Suprapubic skin (tissue), 4 donors: Measurements from ENCODE around the gene PROSER2. TPM values are rescaled to one million over a fixed set of nuclear protein-coding genes. Genes with fewer than 3 reads are reported as not detected.
A peak's percentile ranks its signal among the peaks of the same experiment; 100 is the strongest.

ENCODE experiments used
- DNase-seq, 2 donors: peaks; one replicate each; pipeline ENCODE4 v3.0.0-alpha.2; 2019; ENCODE audit warnings: low spot score in 2 of 2
- H3K27ac ChIP-seq: fragments of 200-600 bp; sonication (generic); one replicate; pipeline ENCODE4 v1.5.1; 2019
- H3K27me3 ChIP-seq: fragments of 200-600 bp; sonication (generic); one replicate; pipeline ENCODE4 v1.5.1; 2019
- H3K36me3 ChIP-seq: fragments of 200-600 bp; sonication (generic); one replicate; pipeline ENCODE4 v1.5.1; 2019
- H3K4me1 ChIP-seq: fragments of 200-600 bp; sonication (generic); one replicate; pipeline ENCODE4 v1.5.1; 2019
- H3K4me3 ChIP-seq: fragments of 200-600 bp; sonication (generic); one replicate; pipeline ENCODE4 v1.5.1; 2019; ENCODE audit warnings: mild to moderate bottlenecking
- H3K9me3 ChIP-seq: fragments of 200-600 bp; sonication (generic); one replicate; pipeline ENCODE4 v1.5.1; 2019
- CTCF ChIP-seq, 2 donors: fragments of 200-600 bp in 1 of 2; fragments of 450-650 bp in 1 of 2; sonication (generic) in 1 of 2; IDR thresholded peaks; one replicate each; pipeline ENCODE4 v1.5.1; 2016 to 2019; ENCODE audit warnings: antibody characterized with exemption in 2 of 2, mild to moderate bottlenecking in 1 of 2, moderate library complexity in 1 of 2
- EP300 ChIP-seq: sonication (generic); formaldehyde crosslinking; IDR thresholded peaks from one replicate; pipeline ENCODE4 v1.6.1; 2017; ENCODE audit warnings: antibody characterized with exemption
- POLR2A ChIP-seq, 2 donors: fragments of 450-650 bp; IDR thresholded peaks; one replicate each; pipeline ENCODE4 v1.6.1; 2017; ENCODE audit warnings: antibody characterized with exemption in 2 of 2, mild to moderate bottlenecking in 2 of 2, moderate library complexity in 2 of 2
- POLR2AphosphoS5 ChIP-seq, 3 donors: sonication (generic); formaldehyde crosslinking; IDR thresholded peaks; one replicate each; pipeline ENCODE4 v1.6.1; 2017; ENCODE audit warnings: antibody characterized with exemption in 3 of 3
- WGBS: methylation state at CpG from one replicate; pipeline ENCODE4 v1.1.5; 2018; 5-methylcytosine and 5-hydroxymethylcytosine counted together
- total RNA-seq, 4 donors: library from RNA; depleted of rRNA; stranded (reverse); fragments of >200 nt; gene quantifications; one replicate each; pipeline ENCODE4 v1.1.0, GENCODE V29; 2016

The PROSER2 gene
- total RNA-seq, 4 donors from 2014 or later = 5.6 to 8.5 (median 6.3) TPM

GRCh38 chr10:11797847-11798633 lies 25.1 kb upstream of the PROSER2 start:
- no peak for TF ChIP-seq POLR2A (IDR thresholded peaks at IDR 0.05)
- no peak for TF ChIP-seq CTCF (IDR thresholded peaks at IDR 0.05)
- TF ChIP-seq POLR2AphosphoS5 (IDR thresholded peaks at IDR 0.05) = no peak
- TF ChIP-seq EP300 = no peak
- Histone ChIP-seq H3K4me3 (no peak overlapping the region), H3K9me3 (no peaks in the 10 kb centered on the region), H3K36me3 (no peaks in the 10 kb centered on the region), H3K4me1 (no peaks in the 10 kb centered on the region), H3K27me3 (no peaks in the 10 kb centered on the region), H3K27ac (no peak overlapping the region)
- no peak for DNase-seq
- 91% methylated on average over 12 of the region's 12 CpGs for WGBS

GRCh38 chr10:11798845-11799735 lies 24.1 kb upstream of the PROSER2 start:
- no peaks in the 10 kb centered on the region for H3K36me3 ChIP-seq
- H3K9me3 ChIP-seq = no peaks in the 10 kb centered on the region
- 63% methylated on average over 16 of the region's 18 CpGs for WGBS
- no peak overlapping the region for H3K4me3 ChIP-seq
- DNase-seq = no peak
- no peak for TF ChIP-seq EP300
- TF ChIP-seq POLR2A (IDR thresholded peaks at IDR 0.05) = no peak
- no peak for TF ChIP-seq CTCF (IDR thresholded peaks at IDR 0.05)
- TF ChIP-seq POLR2AphosphoS5 (IDR thresholded peaks at IDR 0.05) = no peak
- H3K27ac ChIP-seq = no peak overlapping the region
- no peaks in the 10 kb centered on the region for H3K27me3 ChIP-seq
- H3K4me1 ChIP-seq = no peaks in the 10 kb centered on the region

- WGBS = 83% methylated on average over 9 of the region's 9 CpGs
- peak in 1 of 2 donors; percentile 13 for DNase-seq
- Histone ChIP-seq H3K36me3 (no peaks in the 10 kb centered on the region), H3K4me1 (no peaks in the 10 kb centered on the region), H3K9me3 (no peaks in the 10 kb centered on the region), H3K4me3 (no peak overlapping the region), H3K27me3 (peaks cover 3% of the 10 kb centered on the region), H3K27ac (no peak overlapping the region)
- TF ChIP-seq POLR2A (IDR thresholded peaks at IDR 0.05) (no peak), EP300 (no peak), CTCF (IDR thresholded peaks at IDR 0.05) (no peak), POLR2AphosphoS5 (IDR thresholded peaks at IDR 0.05) (no peak)
Measured at GRCh38 chr10:11799736-11800080, 23.4 kb upstream of the PROSER2 start.

- no peak for DNase-seq
- Histone ChIP-seq H3K4me1 (no peaks in the 10 kb centered on the region), H3K4me3 (no peak overlapping the region), H3K27ac (no peak overlapping the region), H3K36me3 (no peaks in the 10 kb centered on the region), H3K27me3 (peaks cover 10% of the 10 kb centered on the region), H3K9me3 (no peaks in the 10 kb centered on the region)
- 83% methylated on average over 10 of the region's 16 CpGs for WGBS
- TF ChIP-seq CTCF (IDR thresholded peaks at IDR 0.05) (no peak), POLR2AphosphoS5 (IDR thresholded peaks at IDR 0.05) (no peak), POLR2A (IDR thresholded peaks at IDR 0.05) (no peak), EP300 (no peak)
Measured at GRCh38 chr10:11804336-11804735, 18.8 kb upstream of the PROSER2 start.

GRCh38 chr10:11805792-11806191 lies 17.4 kb upstream of the PROSER2 start:
- Histone ChIP-seq H3K4me3 (no peak overlapping the region), H3K27me3 (peaks cover 10% of the 10 kb centered on the region), H3K9me3 (no peaks in the 10 kb centered on the region), H3K4me1 (no peaks in the 10 kb centered on the region), H3K27ac (no peak overlapping the region), H3K36me3 (no peaks in the 10 kb centered on the region)
- no peak for DNase-seq
- WGBS = 86% methylated on average over 4 of the region's 4 CpGs
- TF ChIP-seq EP300 (no peak), POLR2AphosphoS5 (IDR thresholded peaks at IDR 0.05) (no peak), CTCF (IDR thresholded peaks at IDR 0.05) (no peak), POLR2A (IDR thresholded peaks at IDR 0.05) (no peak)
